HEK293 (cell line): ENCODE data around the gene TNKS1BP1.

Experiments
- CTCF ChIA-PET: fragments of 350-600 bp; formaldehyde crosslinking; extraction: SDS; loops from one replicate; lab custom pipeline; 2021; ENCODE audit warnings: antibody characterized with exemption; lab: Yijun Ruan, JAX
- POLR2A ChIA-PET: fragments of 300-600 bp; formaldehyde crosslinking; extraction: SDS; loops from one replicate; lab custom pipeline; 2020; ENCODE audit warnings: antibody characterized with exemption, inconsistent platforms; lab: Yijun Ruan, JAX
- H3K27ac ChIP-seq: fragments of 200-500 bp; sonication (Bioruptor generic); 2 replicates; pipeline ENCODE4 v1.5.1; 2014; ENCODE audit warnings: low read depth, low read length, control low read depth, inconsistent platforms; ENCODE audit errors: extremely low read depth
- H3K36me3 ChIP-seq, 2 experiments: fragments of 200-500 bp in 1 of 2; sonication (Bioruptor generic) in 1 of 2; 1 replicate in 1 of 2; 2 replicates in 1 of 2; pipeline ENCODE4 v1.5.1; 2014 to 2017; ENCODE audit warnings: inconsistent platforms in 2 of 2, low read length in 2 of 2; ENCODE audit not compliant: control insufficient read depth in 2 of 2, insufficient read depth in 1 of 2
- H3K4me1 ChIP-seq: fragments of 200-500 bp; sonication (Bioruptor generic); 2 replicates; pipeline ENCODE4 v1.5.1; 2014; ENCODE audit warnings: mild to moderate bottlenecking, low read length, inconsistent platforms; ENCODE audit not compliant: control insufficient read depth, insufficient read depth
- H3K4me3 ChIP-seq: 2 replicates; pipeline ENCODE4 v1.5.1; 2011; ENCODE audit warnings: low read depth, mild to moderate bottlenecking, control low read depth, low read length, moderate library complexity
- H3K9me3 ChIP-seq: fragments of 200-500 bp; sonication (Bioruptor generic); 2 replicates; pipeline ENCODE4 v1.5.1; 2014; ENCODE audit warnings: low read depth, low read length, inconsistent platforms; ENCODE audit not compliant: control insufficient read depth, insufficient read depth
- BCL11A ChIP-seq: fragments of 450-650 bp; formaldehyde crosslinking; IDR thresholded peaks from 2 replicates; pipeline ENCODE4 v1.5.1; 2016; ENCODE audit warnings: low read depth, missing biosample characterization, missing genetic modification characterization
- GLI2 ChIP-seq: fragments of 450-650 bp; formaldehyde crosslinking; IDR thresholded peaks from 2 replicates; pipeline ENCODE4; 2017; ENCODE audit warnings: missing biosample characterization, missing genetic modification characterization, low read depth, borderline replicate concordance
- GLIS1 ChIP-seq: fragments of 450-650 bp; formaldehyde crosslinking; IDR thresholded peaks from 2 replicates; pipeline ENCODE4 v1.5.1; 2016; ENCODE audit warnings: missing biosample characterization, missing genetic modification characterization
- KLF16 ChIP-seq: fragments of 450-650 bp; formaldehyde crosslinking; IDR thresholded peaks from 2 replicates; pipeline ENCODE4 v1.5.1; 2017; ENCODE audit warnings: missing biosample characterization, missing genetic modification characterization
- OSR2 ChIP-seq: fragments of 450-650 bp; formaldehyde crosslinking; IDR thresholded peaks from 2 replicates; pipeline ENCODE4 v1.5.1; 2016; ENCODE audit warnings: missing biosample characterization, missing genetic modification characterization
- RBAK ChIP-seq: fragments of 450-650 bp; formaldehyde crosslinking; IDR thresholded peaks from 2 replicates; pipeline ENCODE4 v1.5.1; 2016; ENCODE audit warnings: missing biosample characterization, missing genetic modification characterization
- SP2 ChIP-seq: fragments of 450-650 bp; formaldehyde crosslinking; IDR thresholded peaks from 2 replicates; pipeline ENCODE4 v1.5.1; 2016; ENCODE audit warnings: missing biosample characterization, missing genetic modification characterization
- YY1 ChIP-seq: fragments of 450-650 bp; formaldehyde crosslinking; IDR thresholded peaks from 2 replicates; pipeline ENCODE4 v1.5.1; 2018; ENCODE audit warnings: missing biosample characterization, missing genetic modification characterization
- ZFP3 ChIP-seq: fragments of 450-650 bp; formaldehyde crosslinking; IDR thresholded peaks from 2 replicates; pipeline ENCODE4 v1.5.1; 2016; ENCODE audit warnings: low read depth, missing biosample characterization, missing genetic modification characterization
- ZNF169 ChIP-seq: fragments of 450-650 bp; formaldehyde crosslinking; IDR thresholded peaks from 2 replicates; pipeline ENCODE4 v1.5.1; 2016; ENCODE audit warnings: missing biosample characterization, missing genetic modification characterization
- ZNF175 ChIP-seq: fragments of 450-650 bp; formaldehyde crosslinking; IDR thresholded peaks from 2 replicates; pipeline ENCODE4 v1.5.1; 2016; ENCODE audit warnings: missing biosample characterization, missing genetic modification characterization
- ZNF211 ChIP-seq: fragments of 450-650 bp; formaldehyde crosslinking; IDR thresholded peaks from 2 replicates; pipeline ENCODE4 v1.5.1; 2016; ENCODE audit warnings: low read depth, missing biosample characterization, missing genetic modification characterization
- ZNF214 ChIP-seq: fragments of 450-650 bp; formaldehyde crosslinking; IDR thresholded peaks from 2 replicates; pipeline ENCODE4 v1.5.1; 2017; ENCODE audit warnings: missing biosample characterization, mild to moderate bottlenecking, missing genetic modification characterization, borderline replicate concordance
- ZNF23 ChIP-seq: fragments of 450-650 bp; formaldehyde crosslinking; IDR thresholded peaks from 2 replicates; pipeline ENCODE4 v1.5.1; 2016; ENCODE audit warnings: missing biosample characterization, missing genetic modification characterization, borderline replicate concordance
- ZNF341 ChIP-seq: fragments of 450-650 bp; formaldehyde crosslinking; IDR thresholded peaks from 2 replicates; pipeline ENCODE4; 2016; ENCODE audit warnings: low read depth, missing biosample characterization, missing genetic modification characterization
- ZNF354C ChIP-seq: fragments of 450-650 bp; formaldehyde crosslinking; IDR thresholded peaks from 2 replicates; pipeline ENCODE4 v1.5.1; 2016; ENCODE audit warnings: missing biosample characterization, missing genetic modification characterization, low read depth, borderline replicate concordance
- ZNF596 ChIP-seq: fragments of 450-650 bp; IDR thresholded peaks from 2 replicates; pipeline ENCODE4 v1.5.0; 2018; ENCODE audit warnings: missing biosample characterization, mild to moderate bottlenecking, missing genetic modification characterization, moderate library complexity
- ZNF626 ChIP-seq: fragments of 450-650 bp; sonication (Bioruptor Pico); formaldehyde crosslinking; IDR thresholded peaks from 2 replicates; pipeline ENCODE4 v1.5.1; 2018; ENCODE audit warnings: missing biosample characterization, missing genetic modification characterization, inconsistent platforms
- ZNF658 ChIP-seq: fragments of 450-650 bp; formaldehyde crosslinking; IDR thresholded peaks from 2 replicates; pipeline ENCODE4; 2016; ENCODE audit warnings: missing biosample characterization, missing genetic modification characterization
- ZNF660 ChIP-seq: fragments of 450-650 bp; IDR thresholded peaks from 2 replicates; pipeline ENCODE4 v1.5.1; 2018; ENCODE audit warnings: missing biosample characterization, mild to moderate bottlenecking, missing genetic modification characterization
- ZNF701 ChIP-seq: fragments of 450-650 bp; formaldehyde crosslinking; IDR thresholded peaks from 2 replicates; pipeline ENCODE4 v1.5.1; 2016; ENCODE audit warnings: missing biosample characterization, missing genetic modification characterization
- TF ChIP-seq, protein P1 (sequence below): fragments of 450-650 bp; formaldehyde crosslinking; IDR thresholded peaks from 2 replicates; pipeline ENCODE4 v1.5.1; 2016; ENCODE audit warnings: missing biosample characterization, missing genetic modification characterization
- TF ChIP-seq, protein P2 (sequence below): fragments of 450-650 bp; formaldehyde crosslinking; IDR thresholded peaks from 2 replicates; pipeline ENCODE4 v1.5.1; 2016; ENCODE audit warnings: missing biosample characterization, missing genetic modification characterization
- TF ChIP-seq, protein P3 (sequence below): fragments of 450-650 bp; formaldehyde crosslinking; IDR thresholded peaks from 2 replicates; pipeline ENCODE4 v1.5.1; 2017; ENCODE audit warnings: missing biosample characterization, missing genetic modification characterization
- TF ChIP-seq, protein P4 (sequence below): fragments of 450-650 bp; formaldehyde crosslinking; IDR thresholded peaks from 2 replicates; pipeline ENCODE4 v1.5.1; 2017; ENCODE audit warnings: missing biosample characterization, missing genetic modification characterization

TNKS1BP1 gene

DNA sequence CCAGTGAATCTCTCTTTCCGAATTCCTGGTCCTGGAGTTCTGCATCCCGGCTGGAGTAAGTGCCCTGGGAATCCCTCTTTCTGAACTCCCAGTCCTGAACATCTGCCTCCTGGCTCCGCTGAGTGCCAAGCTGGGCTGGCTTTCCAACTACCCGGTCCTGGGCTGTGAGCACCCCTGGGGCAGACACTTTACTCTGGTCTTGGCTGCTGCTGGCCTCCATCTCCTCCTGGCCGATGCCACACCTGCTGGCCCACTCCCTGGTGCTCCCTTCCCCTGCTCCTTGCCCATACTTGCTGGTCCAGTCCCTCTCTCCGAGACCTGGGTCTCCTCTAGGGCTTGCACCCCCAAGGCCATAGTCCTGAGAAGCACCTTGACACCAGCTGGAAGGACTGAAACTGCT lies 14.7 kb downstream of the TNKS1BP1 start (continued):
- TF ChIP-seq ZNF596 (tag by site-specific recombination): no peak
- no peak for TF ChIP-seq ZNF660 (tag by site-specific recombination)
- TF ChIP-seq ZNF211 (tag by site-specific recombination): no peak
- no peak for TF ChIP-seq ZNF175 (tag by site-specific recombination)
- no peak for TF ChIP-seq ZNF169 (tag by site-specific recombination)
- no peak for TF ChIP-seq GLI2
- TF ChIP-seq ZNF658: no peak
- TF ChIP-seq ZNF354C (tag by site-specific recombination): no peak

DNA sequence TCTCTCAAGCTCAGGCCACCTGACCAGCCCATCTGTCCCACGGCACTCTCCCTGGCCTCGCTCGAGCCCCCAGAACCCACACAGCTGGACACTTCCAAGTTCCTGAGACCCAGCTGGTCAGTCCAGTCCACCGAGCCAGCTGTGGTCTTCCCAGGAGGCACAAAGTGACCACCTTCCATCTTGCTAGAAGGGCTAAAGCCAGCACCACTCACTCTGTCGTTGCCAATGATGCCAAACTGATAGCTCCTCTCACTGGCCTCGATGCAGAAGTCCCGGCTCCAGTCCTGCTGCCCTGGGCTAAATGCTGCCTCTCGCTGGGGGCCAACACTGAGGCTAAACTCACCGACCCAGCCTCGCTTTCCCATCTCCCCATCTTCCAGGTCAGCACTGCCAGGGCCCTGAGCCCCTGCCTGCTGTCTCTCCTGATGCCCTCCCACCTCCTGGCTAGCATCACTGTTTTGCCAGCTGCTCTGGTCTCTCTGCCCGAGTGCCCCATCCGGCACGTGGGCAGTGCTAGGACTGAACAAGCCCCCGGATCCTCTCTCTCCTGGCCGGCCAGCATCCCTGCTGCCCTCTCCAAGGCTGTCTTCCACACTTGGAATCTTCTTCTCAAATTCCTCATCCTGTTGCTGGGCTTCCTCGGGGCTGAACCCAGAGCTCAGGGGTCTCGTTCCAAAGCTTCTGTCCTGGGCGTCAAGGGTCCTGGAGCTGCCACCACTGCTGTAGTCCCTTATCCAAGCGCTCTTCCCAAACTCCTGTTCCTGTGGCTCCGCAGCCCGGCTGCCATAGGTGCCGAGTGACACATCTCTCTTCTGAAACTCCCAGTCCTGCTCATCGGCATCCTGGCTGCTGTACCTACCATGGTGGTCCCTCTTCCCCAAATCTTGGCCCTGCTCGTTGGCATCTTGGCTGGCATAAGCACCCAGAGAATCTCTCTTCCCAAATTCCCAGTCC lies 15.4 kb downstream of the TNKS1BP1 start:
- POLR2A ChIA-PET: interaction anchor here (2.7 kb wide), 1 partner anchor 16 kb away, joined by 8 read pairs; the partner anchor contains the start of gene TNKS1BP1
- CTCF ChIA-PET: interaction anchor here (0.6 to 1.0 kb wide), 3 partner anchors 31 to 161 kb away, joined by 3 to 6 read pairs (median 3); no protein-coding TSS in a partner anchor
- Histone ChIP-seq H3K36me3 (peaks cover 0 to 57% of the 10 kb centered on the region in 2 experiments; a peak in 1 of 3 replicates), H3K9me3 (no peaks in the 10 kb centered on the region), H3K27ac (no peak overlapping the region), H3K4me3 (no peak overlapping the region), H3K4me1 (no peaks in the 10 kb centered on the region)
- TF ChIP-seq GLIS1 (no peak), OSR2 (tag by site-specific recombination) (no peak), ZNF341 (tag by site-specific recombination) (no peak), ZNF626 (tag by site-specific recombination) (no peak), RBAK (tag by site-specific recombination) (no peak), KLF16 (tag by site-specific recombination) (no peak), SP2 (tag by site-specific recombination) (no peak)

DNA sequence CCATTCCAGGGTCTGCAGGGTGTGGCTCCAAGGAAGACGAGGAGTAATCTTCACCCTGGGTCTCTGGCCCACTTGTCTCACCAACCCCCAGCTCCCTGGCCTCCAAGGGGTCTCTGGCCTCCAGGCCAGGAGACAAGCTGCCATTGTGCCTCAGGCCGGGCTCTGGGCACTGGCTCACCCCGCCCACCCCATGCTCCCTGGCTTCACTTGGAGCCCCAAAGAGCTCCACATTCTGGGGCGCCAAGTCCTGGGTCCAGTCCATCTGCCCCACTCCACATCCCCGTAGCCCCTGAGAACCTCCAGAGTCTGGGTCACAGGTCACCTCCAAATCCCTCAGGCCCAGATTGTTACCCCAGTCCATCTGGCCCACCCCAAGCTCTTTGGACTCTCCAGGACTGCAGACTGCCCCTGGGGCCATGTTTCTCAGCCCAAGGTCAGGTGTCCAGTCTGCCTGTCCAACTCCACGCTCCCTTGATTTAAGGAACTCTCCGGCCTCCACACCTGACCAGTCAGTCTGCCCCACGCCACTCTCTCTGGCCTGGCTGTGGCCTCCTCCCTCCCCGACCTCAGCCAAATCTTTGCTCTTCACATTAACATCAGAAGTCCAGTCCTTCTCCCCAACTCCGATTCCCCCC lies 16.2 kb downstream of the TNKS1BP1 start:
- ChIA-PET CTCF (interaction anchor here (0.9 to 1.0 kb wide), 3 partner anchors 32 to 468 kb away, joined by 3 read pairs; no protein-coding TSS in a partner anchor), POLR2A (interaction anchor here (1.1 to 2.7 kb wide), 2 partner anchors 13 to 17 kb away, joined by 5 to 8 read pairs; partner anchors contain the start of gene TNKS1BP1)
- no peak overlapping the region for H3K27ac ChIP-seq
- H3K4me3 ChIP-seq: no peak overlapping the region
- no peaks in the 10 kb centered on the region for H3K4me1 ChIP-seq
- no peaks in the 10 kb centered on the region for H3K9me3 ChIP-seq
- peaks cover 0 to 49% of the 10 kb centered on the region in 2 experiments; a peak in 1 of 3 replicates for H3K36me3 ChIP-seq
- no peak for TF ChIP-seq SP2 (tag by site-specific recombination)
- TF ChIP-seq, protein P1, sequence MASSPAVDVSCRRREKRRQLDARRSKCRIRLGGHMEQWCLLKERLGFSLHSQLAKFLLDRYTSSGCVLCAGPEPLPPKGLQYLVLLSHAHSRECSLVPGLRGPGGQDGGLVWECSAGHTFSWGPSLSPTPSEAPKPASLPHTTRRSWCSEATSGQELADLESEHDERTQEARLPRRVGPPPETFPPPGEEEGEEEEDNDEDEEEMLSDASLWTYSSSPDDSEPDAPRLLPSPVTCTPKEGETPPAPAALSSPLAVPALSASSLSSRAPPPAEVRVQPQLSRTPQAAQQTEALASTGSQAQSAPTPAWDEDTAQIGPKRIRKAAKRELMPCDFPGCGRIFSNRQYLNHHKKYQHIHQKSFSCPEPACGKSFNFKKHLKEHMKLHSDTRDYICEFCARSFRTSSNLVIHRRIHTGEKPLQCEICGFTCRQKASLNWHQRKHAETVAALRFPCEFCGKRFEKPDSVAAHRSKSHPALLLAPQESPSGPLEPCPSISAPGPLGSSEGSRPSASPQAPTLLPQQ (tag by site-specific recombination): no peak
- TF ChIP-seq, protein P2, sequence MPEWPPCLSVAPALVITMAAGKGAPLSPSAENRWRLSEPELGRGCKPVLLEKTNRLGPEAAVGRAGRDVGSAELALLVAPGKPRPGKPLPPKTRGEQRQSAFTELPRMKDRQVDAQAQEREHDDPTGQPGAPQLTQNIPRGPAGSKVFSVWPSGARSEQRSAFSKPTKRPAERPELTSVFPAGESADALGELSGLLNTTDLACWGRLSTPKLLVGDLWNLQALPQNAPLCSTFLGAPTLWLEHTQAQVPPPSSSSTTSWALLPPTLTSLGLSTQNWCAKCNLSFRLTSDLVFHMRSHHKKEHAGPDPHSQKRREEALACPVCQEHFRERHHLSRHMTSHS (tag by site-specific recombination): no peak
- TF ChIP-seq, protein P3, sequence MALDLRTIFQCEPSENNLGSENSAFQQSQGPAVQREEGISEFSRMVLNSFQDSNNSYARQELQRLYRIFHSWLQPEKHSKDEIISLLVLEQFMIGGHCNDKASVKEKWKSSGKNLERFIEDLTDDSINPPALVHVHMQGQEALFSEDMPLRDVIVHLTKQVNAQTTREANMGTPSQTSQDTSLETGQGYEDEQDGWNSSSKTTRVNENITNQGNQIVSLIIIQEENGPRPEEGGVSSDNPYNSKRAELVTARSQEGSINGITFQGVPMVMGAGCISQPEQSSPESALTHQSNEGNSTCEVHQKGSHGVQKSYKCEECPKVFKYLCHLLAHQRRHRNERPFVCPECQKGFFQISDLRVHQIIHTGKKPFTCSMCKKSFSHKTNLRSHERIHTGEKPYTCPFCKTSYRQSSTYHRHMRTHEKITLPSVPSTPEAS: no peak
- TF ChIP-seq YY1 (tag by site-specific recombination): no peak
- no peak for TF ChIP-seq ZNF214
- TF ChIP-seq ZNF701 (tag by site-specific recombination): no peak
- TF ChIP-seq, protein P4, sequence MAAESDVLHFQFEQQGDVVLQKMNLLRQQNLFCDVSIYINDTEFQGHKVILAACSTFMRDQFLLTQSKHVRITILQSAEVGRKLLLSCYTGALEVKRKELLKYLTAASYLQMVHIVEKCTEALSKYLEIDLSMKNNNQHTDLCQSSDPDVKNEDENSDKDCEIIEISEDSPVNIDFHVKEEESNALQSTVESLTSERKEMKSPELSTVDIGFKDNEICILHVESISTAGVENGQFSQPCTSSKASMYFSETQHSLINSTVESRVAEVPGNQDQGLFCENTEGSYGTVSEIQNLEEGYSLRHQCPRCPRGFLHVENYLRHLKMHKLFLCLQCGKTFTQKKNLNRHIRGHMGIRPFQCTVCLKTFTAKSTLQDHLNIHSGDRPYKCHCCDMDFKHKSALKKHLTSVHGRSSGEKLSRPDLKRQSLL (tag by site-specific recombination): no peak
- no peak for TF ChIP-seq ZFP3 (tag by site-specific recombination)
- TF ChIP-seq RBAK (tag by site-specific recombination): no peak
- no peak for TF ChIP-seq ZNF23 (tag by site-specific recombination)
- TF ChIP-seq BCL11A (tag by site-specific recombination): no peak
